ENCODE measurements around the gene SPTBN5.

GRCh38 chr15:41876007-41876406, 17.8 kb downstream of the SPTBN5 start:
- no peak for TF ChIP-seq CTCF (conservative IDR thresholded peaks at IDR 0.05; ENCODE audit: low read depth, low read length)
- TF ChIP-seq EZH2 (IDR thresholded peaks at IDR 0.05; ENCODE audit: borderline replicate concordance, low read depth, low read length, poor library complexity, severe bottlenecking) = no peak

Measured in A673 (cell line).